ENCODE results near the gene PRR23C. TPM values are rescaled to one million over a fixed set of nuclear protein-coding genes. Genes with fewer than 3 reads are reported as not detected.

PRR23C gene
- total RNA-seq (2022; extraction: Qiagen RNA extraction; ENCODE audit: low read depth) = not detected in 5 replicates

DNA sequence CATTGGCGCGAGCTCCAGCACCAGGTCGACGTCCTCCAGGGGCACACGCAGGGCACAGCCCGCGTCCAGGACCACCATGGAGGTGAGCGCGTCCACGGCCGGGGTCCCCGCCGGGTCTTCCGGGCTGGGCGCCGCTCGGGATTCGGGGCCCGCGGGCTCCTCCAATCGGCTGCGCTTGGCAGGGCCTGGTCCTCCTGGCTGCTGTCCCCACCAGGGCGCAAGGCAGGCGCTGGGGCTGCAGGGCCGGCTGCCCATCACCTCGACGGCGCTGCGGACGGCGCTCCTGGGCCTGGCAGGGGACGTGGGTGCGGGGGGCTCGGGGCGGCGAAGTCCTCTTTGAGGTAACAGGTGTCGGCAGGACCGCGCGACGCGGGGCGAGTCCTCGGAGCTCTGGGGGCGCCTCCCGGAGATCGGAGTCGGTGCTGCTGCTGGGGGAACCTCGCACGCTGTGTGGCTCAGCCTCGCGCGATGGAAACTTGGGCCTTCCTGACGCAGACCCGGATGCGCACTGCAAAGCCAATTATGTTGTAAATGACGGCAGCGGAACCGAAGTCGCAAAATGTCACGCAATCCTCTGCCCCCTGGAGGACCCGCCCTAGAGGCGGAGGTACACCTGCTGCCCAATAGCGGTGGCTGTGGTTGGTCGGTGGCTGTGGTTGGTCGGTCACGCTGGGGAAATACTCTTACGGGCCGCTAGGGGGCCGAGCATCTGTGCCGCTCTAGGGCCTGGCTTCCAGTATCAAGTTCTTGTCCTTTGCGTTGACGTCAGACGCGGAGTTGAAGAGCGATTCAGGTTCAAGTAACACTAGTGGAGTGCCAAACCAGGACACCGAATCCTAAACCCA is at the start of gene PRR23C:
Gene PRR23C (minus strand): TSS at position 527 of the 845 bp plus-strand sequence. CDS start 272 bp downstream, at position 255.

DNA sequence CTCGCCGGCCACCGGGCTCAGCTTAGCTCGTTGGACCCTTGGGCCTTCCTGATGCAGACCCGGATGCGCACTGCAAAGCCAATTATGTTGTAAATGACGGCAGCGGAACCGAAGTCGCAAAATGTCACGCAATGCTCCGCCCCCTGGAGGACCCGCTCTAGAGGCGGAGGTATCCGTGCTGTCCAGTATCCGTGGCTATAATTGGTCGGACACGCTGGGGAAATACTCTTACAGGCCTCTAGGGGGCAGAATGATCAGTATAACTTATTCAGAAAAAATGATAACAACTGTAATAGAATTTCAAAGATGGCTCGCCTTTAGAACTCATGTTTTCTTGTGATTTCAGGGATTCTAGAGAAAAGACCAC is 23.8 kb downstream of the PRR23C start, which contains the start of gene PRR23B:
Gene PRR23B (minus strand): TSS at position 59 of the 367 bp plus-strand sequence. CDS start 265 bp downstream, outside the sequence.

DNA sequence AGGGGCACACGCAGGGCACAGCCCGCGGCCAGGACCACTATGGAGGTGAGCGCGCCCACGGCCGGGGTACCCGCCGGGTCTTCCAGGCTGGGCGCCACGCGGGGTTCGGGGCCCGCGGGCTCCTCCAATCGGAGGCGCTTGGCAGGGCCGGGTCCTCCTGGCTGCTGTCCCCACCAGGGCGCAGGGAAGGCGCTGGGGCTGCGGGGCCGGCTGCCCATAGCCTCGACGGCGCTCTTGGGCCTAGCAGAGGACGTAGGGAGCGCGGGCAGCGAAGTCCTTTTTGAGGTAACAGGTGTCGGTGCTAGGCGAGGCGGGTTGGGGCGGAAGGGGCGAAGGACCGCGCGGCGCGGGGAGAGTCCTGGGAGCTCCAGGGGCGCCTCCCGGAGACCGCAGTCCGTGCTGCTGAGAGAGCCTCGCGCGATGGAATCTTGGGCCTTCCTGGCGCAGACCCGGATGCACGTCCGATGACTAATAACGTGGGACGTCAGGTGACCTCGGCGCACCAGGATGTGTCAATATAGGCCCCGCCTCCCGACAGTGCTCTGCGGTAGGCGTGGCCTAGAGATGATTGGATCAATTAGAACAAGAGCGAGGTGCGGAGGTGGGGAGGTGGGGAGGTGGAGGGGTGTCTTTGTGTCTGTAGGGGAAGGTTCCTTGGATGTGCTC is 38.5 kb downstream of the PRR23C start, which contains the start of gene PRR23A:
Gene PRR23A (minus strand): TSS at position 218 of the 666 bp plus-strand sequence. CDS start 0 bp downstream, at position 218.

Other genes with a start within 250 kb of the PRR23C start
- gene PIK3CB, start 210.0 kb downstream of the PRR23C start, total RNA-seq (2022; extraction: Qiagen RNA extraction; ENCODE audit: low read depth) = 13.9 to 18.9 TPM (median 16.9 TPM) in 5 replicates
- 2.7 to 4.8 TPM (median 4.5 TPM) in 5 replicates for gene FOXL2, start 97.8 kb downstream of the PRR23C start, total RNA-seq (2022; extraction: Qiagen RNA extraction; ENCODE audit: low read depth)
- gene FOXL2NB, start 97.7 kb downstream of the PRR23C start, total RNA-seq (2022; extraction: Qiagen RNA extraction; ENCODE audit: low read depth) = 0.69 to 1.4 TPM (median 1.2 TPM) in 5 replicates
- gene PRR23A, start 38.6 kb downstream of the PRR23C start, total RNA-seq (2022; extraction: Qiagen RNA extraction; ENCODE audit: low read depth) = not detected in 5 replicates
- gene PRR23B, start 24.0 kb downstream of the PRR23C start, total RNA-seq (2022; extraction: Qiagen RNA extraction; ENCODE audit: low read depth) = not detected in 5 replicates

Measured in A549 treated with GW870086 at 1 μM for 4 hours (cell line).